ENCODE results near the gene TAF4. TPM values are rescaled to one million over a fixed set of nuclear protein-coding genes. Genes with fewer than 3 reads are reported as not detected.

Gene TAF4
- total RNA-seq, 2 donors from 2014 or later, result 12.7 to 29.0 TPM

- Histone ChIP-seq H3K4me1 (peaks cover 18% of the 10 kb centered on the region), H3K27me3 (no peaks in the 10 kb centered on the region), H3K4me3 (no peak overlapping the region), H3K27ac (peak overlapping the region in 2 of 4 donors; percentile 2 to 37), H3K36me3 (replicated peaks in 1 of 2; ENCODE audit: insufficient read depth in 1 of 2, low read depth in 2 of 2) (no peaks in the 10 kb centered on the region), H3K9me3 (no peaks in the 10 kb centered on the region)
- intact Hi-C loops (cut with DNase I), result no loop called here
- no peak for TF ChIP-seq POLR2A (IDR thresholded peaks at IDR 0.05)
- no peak for TF ChIP-seq CTCF (IDR thresholded peaks at IDR 0.05)
- WGBS, 2 donors, result 69 to 73% methylated on average over 17 of the region's 17 CpGs
- peak; percentile 56 for ATAC-seq
- DNase-seq, result peak in 1 of 4 donors; percentile 40
These were observed 22.4 kb downstream of the TAF4 start for GRCh38 chr20:62043131-62043914.

GRCh38 chr20:62042025-62042820, 23.5 kb downstream of the TAF4 start:
- H3K4me1 ChIP-seq, result peaks cover 18% of the 10 kb centered on the region
- intact Hi-C loops (cut with DNase I), result no loop called here
- H3K36me3 ChIP-seq (replicated peaks in 1 of 2; ENCODE audit: insufficient read depth in 1 of 2, low read depth in 2 of 2), result no peaks in the 10 kb centered on the region
- 95 to 96% methylated on average over 21 to 22 of the region's 22 CpGs for WGBS, 2 donors
- H3K4me3 ChIP-seq, result no peak overlapping the region
- H3K9me3 ChIP-seq, result no peaks in the 10 kb centered on the region
- peak overlapping the region in 1 of 4 donors; percentile 37 for H3K27ac ChIP-seq
- no peaks in the 10 kb centered on the region for H3K27me3 ChIP-seq
- no peak for TF ChIP-seq CTCF (IDR thresholded peaks at IDR 0.05)
- TF ChIP-seq POLR2A (IDR thresholded peaks at IDR 0.05), result no peak
- ATAC-seq (no peak), DNase-seq (no peak)

GRCh38 chr20:62040933-62041332, 24.7 kb downstream of the TAF4 start:
- DNase-seq (no peak), ATAC-seq (no peak)
- H3K36me3 ChIP-seq (replicated peaks in 1 of 2; ENCODE audit: insufficient read depth in 1 of 2, low read depth in 2 of 2), result no peaks in the 10 kb centered on the region
- no peak overlapping the region for H3K4me3 ChIP-seq
- WGBS, 2 donors, result 92 to 93% methylated on average over 13 of the region's 13 CpGs
- H3K27ac ChIP-seq, result no peak overlapping the region
- no peaks in the 10 kb centered on the region for H3K27me3 ChIP-seq
- no peak for TF ChIP-seq CTCF (IDR thresholded peaks at IDR 0.05)
- intact Hi-C loops (cut with DNase I), result no loop called here
- H3K9me3 ChIP-seq, result no peaks in the 10 kb centered on the region
- H3K4me1 ChIP-seq, result peaks cover 18% of the 10 kb centered on the region

- Histone ChIP-seq H3K36me3 (replicated peaks in 1 of 2; ENCODE audit: insufficient read depth in 1 of 2, low read depth in 2 of 2) (no peaks in the 10 kb centered on the region), H3K9me3 (no peaks in the 10 kb centered on the region), H3K27me3 (no peaks in the 10 kb centered on the region), H3K4me3 (no peak overlapping the region), H3K27ac (no peak overlapping the region), H3K4me1 (peaks cover 18% of the 10 kb centered on the region)
- TF ChIP-seq POLR2A (IDR thresholded peaks at IDR 0.05) (no peak), CTCF (IDR thresholded peaks at IDR 0.05) (no peak)
- 87 to 91% methylated on average over 22 to 25 of the region's 25 CpGs for WGBS, 2 donors
- no peak for ATAC-seq
- intact Hi-C loops (cut with DNase I), result no loop called here
- DNase-seq, result no peak
These were observed 25.2 kb downstream of the TAF4 start for GRCh38 chr20:62040381-62040922.

Measured in body of pancreas (tissue), 4 donors.